Epithelial cell of esophagus (primary cell): ENCODE data around the gene ITGA1.
A peak's percentile ranks its signal among the peaks of the same experiment; 100 is the strongest.

Experiments used
- DNase-seq: peaks from one replicate; pipeline ENCODE4 v3.0.0; 2010; ENCODE audit warnings: low read depth
- H3K4me3 ChIP-seq: 2 replicates; pipeline ENCODE4 v1.5.1; 2011; ENCODE audit warnings: mild to moderate bottlenecking, low read length, control low read depth
- TF ChIP-seq, protein P1 (sequence below): IDR thresholded peaks from 2 replicates; pipeline ENCODE4 v1.5.1; 2011; ENCODE audit warnings: low read depth, mild to moderate bottlenecking, low read length, control low read depth, inconsistent platforms; ENCODE audit not compliant: insufficient read depth; ENCODE audit errors: missing control alignments

ITGA1 gene

GRCh38 chr5:52834320-52834719 lies 46.6 kb downstream of the ITGA1 start:
- no peak for DNase-seq
- TF ChIP-seq, protein P1, sequence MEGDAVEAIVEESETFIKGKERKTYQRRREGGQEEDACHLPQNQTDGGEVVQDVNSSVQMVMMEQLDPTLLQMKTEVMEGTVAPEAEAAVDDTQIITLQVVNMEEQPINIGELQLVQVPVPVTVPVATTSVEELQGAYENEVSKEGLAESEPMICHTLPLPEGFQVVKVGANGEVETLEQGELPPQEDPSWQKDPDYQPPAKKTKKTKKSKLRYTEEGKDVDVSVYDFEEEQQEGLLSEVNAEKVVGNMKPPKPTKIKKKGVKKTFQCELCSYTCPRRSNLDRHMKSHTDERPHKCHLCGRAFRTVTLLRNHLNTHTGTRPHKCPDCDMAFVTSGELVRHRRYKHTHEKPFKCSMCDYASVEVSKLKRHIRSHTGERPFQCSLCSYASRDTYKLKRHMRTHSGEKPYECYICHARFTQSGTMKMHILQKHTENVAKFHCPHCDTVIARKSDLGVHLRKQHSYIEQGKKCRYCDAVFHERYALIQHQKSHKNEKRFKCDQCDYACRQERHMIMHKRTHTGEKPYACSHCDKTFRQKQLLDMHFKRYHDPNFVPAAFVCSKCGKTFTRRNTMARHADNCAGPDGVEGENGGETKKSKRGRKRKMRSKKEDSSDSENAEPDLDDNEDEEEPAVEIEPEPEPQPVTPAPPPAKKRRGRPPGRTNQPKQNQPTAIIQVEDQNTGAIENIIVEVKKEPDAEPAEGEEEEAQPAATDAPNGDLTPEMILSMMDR = no peak

GRCh38 chr5:52837068-52837467 lies 49.4 kb downstream of the ITGA1 start:
- peak; percentile 4 for DNase-seq
- TF ChIP-seq, protein P1 = no peak
- no peak overlapping the region for H3K4me3 ChIP-seq

More at GRCh38 chr5:52834320-52834719, 46.6 kb downstream of the ITGA1 start:
- no peak overlapping the region for H3K4me3 ChIP-seq

DNA sequence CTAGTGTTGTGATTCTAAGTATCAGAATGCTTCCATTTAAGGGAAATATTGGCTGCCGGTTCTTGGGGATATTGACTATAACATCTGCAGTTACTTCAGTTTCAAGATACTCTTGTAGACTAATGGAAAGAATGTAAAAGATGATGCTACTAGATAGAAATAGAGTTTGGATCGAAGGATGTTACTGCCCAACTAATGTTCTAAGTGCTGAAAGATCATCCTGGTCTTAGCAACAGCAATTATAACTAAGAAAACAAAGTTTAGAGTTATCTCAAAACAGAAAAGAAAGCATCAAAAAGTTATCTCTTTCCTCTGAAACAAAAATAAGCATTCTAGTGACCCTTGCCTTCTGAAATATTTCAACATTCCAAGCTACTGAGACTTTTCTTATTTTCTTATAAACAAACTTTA lies 49.9 kb downstream of the ITGA1 start:
- no peak for DNase-seq
- H3K4me3 ChIP-seq = no peak overlapping the region
- TF ChIP-seq, protein P1 = no peak

DNA sequence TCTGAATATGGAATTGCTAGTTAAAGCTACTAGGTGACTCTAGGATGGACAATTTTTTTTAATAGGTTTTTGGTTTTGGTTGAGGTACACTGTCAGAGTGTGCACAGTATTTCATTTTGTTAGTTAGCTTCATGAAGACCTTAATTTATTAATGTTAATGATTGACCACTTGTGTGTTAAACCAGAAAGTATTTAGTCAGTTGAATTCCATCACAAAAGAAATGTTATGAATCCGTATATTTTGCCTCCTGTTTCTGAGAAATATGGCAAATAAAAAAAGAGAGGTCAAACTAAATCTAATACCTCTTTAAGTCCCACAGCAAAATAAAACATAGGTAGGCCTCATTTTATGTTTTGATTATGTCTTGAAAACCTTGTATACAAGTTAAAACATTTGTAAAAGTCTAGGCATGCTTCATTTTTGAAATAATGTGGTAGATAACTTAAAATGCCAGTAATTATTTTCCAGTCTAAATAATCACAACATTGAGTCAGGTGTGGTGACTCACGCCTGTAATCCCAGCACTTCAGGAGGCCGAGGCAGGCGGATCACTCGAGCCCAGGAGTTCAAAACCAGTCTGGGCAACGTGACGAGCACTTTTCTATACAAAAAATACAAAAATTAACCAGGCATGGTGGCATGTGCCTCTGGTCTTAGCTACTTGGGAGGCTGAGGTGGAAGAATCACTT lies 50.8 kb downstream of the ITGA1 start:
- DNase-seq = peak; percentile 69
- no peak overlapping the region for H3K4me3 ChIP-seq
- TF ChIP-seq, protein P1 = no peak

GRCh38 chr5:52839285-52839684 lies 51.6 kb downstream of the ITGA1 start:
- TF ChIP-seq, protein P1 = no peak
- DNase-seq = no peak
- no peak overlapping the region for H3K4me3 ChIP-seq

GRCh38 chr5:52840277-52841050 lies 52.7 kb downstream of the ITGA1 start:
- no peak for DNase-seq
- H3K4me3 ChIP-seq = no peak overlapping the region
- TF ChIP-seq, protein P1 = no peak

GRCh38 chr5:52841114-52841513 lies 53.4 kb downstream of the ITGA1 start:
- TF ChIP-seq, protein P1 = no peak
- DNase-seq = no peak

More at GRCh38 chr5:52841114-52841513, 53.4 kb downstream of the ITGA1 start:
- no peak overlapping the region for H3K4me3 ChIP-seq
